Smooth muscle cell (in vitro differentiated cells): ENCODE results near the gene UBN1. TPM values are rescaled to one million over a fixed set of nuclear protein-coding genes. Genes with fewer than 3 reads are reported as not detected.

Source experiments
- DNase-seq: peaks from one replicate; lab custom pipeline; 2025; ENCODE audit not compliant: unreplicated experiment; lab: John Stamatoyannopoulos, UW
- H2AFZ ChIP-seq: fragments of 200-600 bp; sonication (generic); 2 replicates; pipeline ENCODE4 v1.6.0; 2016; ENCODE audit warnings: antibody characterized with exemption, low read depth, mild to moderate bottlenecking
- H3F3A ChIP-seq: fragments of 200-600 bp; sonication (generic); 2 replicates; pipeline ENCODE4 v1.6.0; 2017; ENCODE audit warnings: antibody characterized with exemption, low read depth
- H3K27ac ChIP-seq: fragments of 200-600 bp; sonication (generic); 2 replicates; pipeline ENCODE4 v1.5.1; 2016; ENCODE audit warnings: low read depth, mild to moderate bottlenecking
- H3K27me3 ChIP-seq: fragments of 200-600 bp; sonication (generic); 2 replicates; pipeline ENCODE4 v1.6.1; 2016; ENCODE audit warnings: low read depth, mild to moderate bottlenecking
- H3K36me3 ChIP-seq: fragments of 200-600 bp; sonication (generic); 2 replicates; pipeline ENCODE4 v1.5.1; 2016; ENCODE audit warnings: low read depth
- H3K4me1 ChIP-seq: fragments of 200-600 bp; sonication (generic); 2 replicates; pipeline ENCODE4 v1.5.1; 2016; ENCODE audit warnings: low read depth
- H3K4me2 ChIP-seq: fragments of 200-600 bp; sonication (generic); 2 replicates; pipeline ENCODE4 v1.6.0; 2016; ENCODE audit warnings: mild to moderate bottlenecking
- H3K4me3 ChIP-seq: fragments of 200-600 bp; sonication (generic); 2 replicates; pipeline ENCODE4 v1.5.1; 2016; ENCODE audit warnings: mild to moderate bottlenecking
- H3K79me2 ChIP-seq: fragments of 200-600 bp; sonication (generic); 2 replicates; pipeline ENCODE4 v1.6.0; 2016; ENCODE audit warnings: low read depth, mild to moderate bottlenecking
- H3K9ac ChIP-seq: fragments of 200-600 bp; sonication (generic); 2 replicates; pipeline ENCODE4 v1.6.0; 2016; ENCODE audit warnings: low read depth
- H3K9me3 ChIP-seq: fragments of 200-600 bp; sonication (generic); replicated peaks from 2 replicates; pipeline ENCODE4 v1.5.1; 2016; ENCODE audit warnings: low read depth
- H4K20me1 ChIP-seq: fragments of 200-600 bp; sonication (generic); 2 replicates; pipeline ENCODE4 v1.6.0; 2016; ENCODE audit warnings: low read depth
- WGBS: methylation state at CpG from one replicate; pipeline ENCODE4 v1.1.7; 2016; ENCODE audit warnings: low lambda C conversion rate; 5-methylcytosine and 5-hydroxymethylcytosine counted together
- polyA plus RNA-seq: library from polyadenylated mRNA; unstranded; fragments of >200 nt; fragmentation: Nextera tagmentation; extraction: Ambion mirVana; gene quantifications from 2 replicates; pipeline ENCODE4 v1.2.1, GENCODE V29; 2016
- total RNA-seq: library from RNA; depleted of rRNA; stranded (reverse); fragments of >200 nt; gene quantifications from 2 replicates; pipeline ENCODE4 v1.2.3, GENCODE V29; 2014
- TF ChIP-seq, protein P1 (sequence below): fragments of 200-600 bp; sonication (generic); IDR thresholded peaks from 2 replicates; pipeline ENCODE4 v1.5.1; 2017; ENCODE audit warnings: borderline replicate concordance, mild to moderate bottlenecking, antibody characterized with exemption; ENCODE audit not compliant: insufficient read depth, poor library complexity, severe bottlenecking

The UBN1 gene
- total and polyA plus RNA-seq, 2 experiments from 2014 or later = 16.2 to 29.7 TPM

DNA sequence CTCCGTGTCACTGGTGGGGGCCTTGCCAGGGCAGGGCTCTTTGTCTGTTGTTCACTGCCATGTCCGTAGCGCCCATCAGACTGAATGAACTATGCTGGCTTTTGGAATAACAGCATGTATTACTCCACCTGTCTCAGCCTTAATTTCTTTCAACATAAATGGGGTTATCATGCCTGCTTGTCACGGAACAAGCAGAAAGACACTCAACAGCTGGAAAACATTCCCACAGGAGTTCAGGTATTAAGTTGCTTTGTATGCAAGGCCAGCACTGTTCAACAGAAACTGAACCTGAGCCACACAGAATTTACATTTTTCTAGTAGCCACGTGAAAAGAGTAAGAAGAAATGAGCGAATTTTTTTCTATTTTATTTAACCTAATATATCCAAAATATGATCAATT, 76.6 kb downstream of the UBN1 start:
- no peaks in the 10 kb centered on the region for H3K4me1 ChIP-seq
- no peaks in the 10 kb centered on the region for H4K20me1 ChIP-seq
- H3K4me3 ChIP-seq = no peak overlapping the region
- no peak overlapping the region for H3K9ac ChIP-seq
- no peak overlapping the region for H3K4me2 ChIP-seq
- no peaks in the 10 kb centered on the region for H3K27me3 ChIP-seq
- no peaks in the 10 kb centered on the region for H3F3A ChIP-seq
- DNase-seq = no peak
- TF ChIP-seq, protein P1, sequence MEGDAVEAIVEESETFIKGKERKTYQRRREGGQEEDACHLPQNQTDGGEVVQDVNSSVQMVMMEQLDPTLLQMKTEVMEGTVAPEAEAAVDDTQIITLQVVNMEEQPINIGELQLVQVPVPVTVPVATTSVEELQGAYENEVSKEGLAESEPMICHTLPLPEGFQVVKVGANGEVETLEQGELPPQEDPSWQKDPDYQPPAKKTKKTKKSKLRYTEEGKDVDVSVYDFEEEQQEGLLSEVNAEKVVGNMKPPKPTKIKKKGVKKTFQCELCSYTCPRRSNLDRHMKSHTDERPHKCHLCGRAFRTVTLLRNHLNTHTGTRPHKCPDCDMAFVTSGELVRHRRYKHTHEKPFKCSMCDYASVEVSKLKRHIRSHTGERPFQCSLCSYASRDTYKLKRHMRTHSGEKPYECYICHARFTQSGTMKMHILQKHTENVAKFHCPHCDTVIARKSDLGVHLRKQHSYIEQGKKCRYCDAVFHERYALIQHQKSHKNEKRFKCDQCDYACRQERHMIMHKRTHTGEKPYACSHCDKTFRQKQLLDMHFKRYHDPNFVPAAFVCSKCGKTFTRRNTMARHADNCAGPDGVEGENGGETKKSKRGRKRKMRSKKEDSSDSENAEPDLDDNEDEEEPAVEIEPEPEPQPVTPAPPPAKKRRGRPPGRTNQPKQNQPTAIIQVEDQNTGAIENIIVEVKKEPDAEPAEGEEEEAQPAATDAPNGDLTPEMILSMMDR = no peak
- peaks cover 7% of the 10 kb centered on the region for H3K9me3 ChIP-seq
- WGBS = 91% methylated on average over 6 of the region's 6 CpGs
- H3K36me3 ChIP-seq = no peaks in the 10 kb centered on the region
- H3K27ac ChIP-seq = no peak overlapping the region
- no peaks in the 10 kb centered on the region for H3K79me2 ChIP-seq
- H2AFZ ChIP-seq = no peak overlapping the region

DNA sequence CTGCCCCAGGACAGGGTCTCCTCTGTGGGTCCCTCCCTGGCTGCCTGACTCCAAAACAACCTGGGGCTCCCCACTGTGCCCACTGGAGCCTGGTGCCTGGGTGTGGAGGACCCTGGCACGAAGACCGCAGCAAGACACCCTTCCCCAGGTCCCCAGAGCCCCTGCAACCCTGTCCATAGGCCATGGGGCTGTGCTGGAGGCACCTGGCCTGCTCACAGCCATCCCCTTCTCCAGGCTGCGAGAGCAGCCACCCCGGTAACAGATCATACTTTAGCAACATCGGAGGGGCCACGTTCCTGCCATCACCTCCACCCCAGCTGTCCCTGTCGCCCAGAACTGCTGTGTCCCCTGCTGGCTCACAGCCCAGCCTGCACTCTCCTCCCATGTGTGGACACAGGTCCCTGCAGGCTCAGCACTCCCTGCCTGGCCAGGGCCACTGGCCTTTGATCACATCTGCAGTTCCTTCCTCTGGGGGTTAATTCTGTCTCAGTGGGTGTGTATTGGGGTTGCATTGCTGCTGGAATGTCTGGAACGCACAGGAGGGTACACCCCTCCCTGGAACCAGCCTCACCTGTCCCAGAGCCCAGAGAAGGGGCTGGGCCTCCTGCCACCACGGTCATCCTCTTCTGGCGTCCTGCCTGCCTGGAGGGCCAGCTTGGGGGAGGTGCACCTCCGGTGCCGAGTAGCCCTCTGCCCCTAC, 77.5 kb downstream of the UBN1 start:
- no peak for DNase-seq
- 59% methylated on average over 12 of the region's 12 CpGs for WGBS
- H3K4me2 ChIP-seq = no peak overlapping the region

DNA sequence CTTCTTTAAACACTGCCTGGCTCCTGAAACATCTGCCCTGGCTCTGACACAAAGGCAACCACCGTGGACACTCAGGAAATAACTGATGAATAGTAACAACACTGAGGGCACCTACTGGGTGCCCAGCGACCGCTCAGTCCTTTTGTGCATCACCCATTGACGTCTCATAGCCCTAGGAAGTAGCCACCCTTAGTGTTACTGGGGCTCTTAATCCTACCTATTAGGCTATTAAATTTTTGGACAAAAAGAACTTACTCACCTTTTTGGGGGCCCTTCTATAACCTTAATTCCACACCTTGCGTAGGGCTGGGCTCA, 78.0 kb downstream of the UBN1 start:
- H4K20me1 ChIP-seq = no peaks in the 10 kb centered on the region
- no peak for DNase-seq
- peaks cover 7% of the 10 kb centered on the region for H3K9me3 ChIP-seq
- no peaks in the 10 kb centered on the region for H3F3A ChIP-seq
- H2AFZ ChIP-seq = no peak overlapping the region
- H3K27ac ChIP-seq = no peak overlapping the region
- H3K4me2 ChIP-seq = no peak overlapping the region
- no peak overlapping the region for H3K4me3 ChIP-seq
- H3K36me3 ChIP-seq = no peaks in the 10 kb centered on the region
- H3K4me1 ChIP-seq = no peaks in the 10 kb centered on the region
- H3K27me3 ChIP-seq = no peaks in the 10 kb centered on the region
- WGBS = 81% methylated on average over 5 of the region's 5 CpGs
- H3K79me2 ChIP-seq = no peaks in the 10 kb centered on the region
- TF ChIP-seq, protein P1 = no peak
- no peak overlapping the region for H3K9ac ChIP-seq

More for the DNA sequence above, 77.5 kb downstream of the UBN1 start:
- no peak overlapping the region for H3K4me3 ChIP-seq
- no peak overlapping the region for H3K27ac ChIP-seq
- no peaks in the 10 kb centered on the region for H3K79me2 ChIP-seq
- H3K27me3 ChIP-seq = no peaks in the 10 kb centered on the region
- no peak overlapping the region for H3K9ac ChIP-seq
- no peak overlapping the region for H2AFZ ChIP-seq
- H3K9me3 ChIP-seq = peaks cover 7% of the 10 kb centered on the region
- no peaks in the 10 kb centered on the region for H3K4me1 ChIP-seq
- H3K36me3 ChIP-seq = no peaks in the 10 kb centered on the region
- H3F3A ChIP-seq = no peaks in the 10 kb centered on the region
- TF ChIP-seq, protein P1 = no peak
- H4K20me1 ChIP-seq = no peaks in the 10 kb centered on the region

DNA sequence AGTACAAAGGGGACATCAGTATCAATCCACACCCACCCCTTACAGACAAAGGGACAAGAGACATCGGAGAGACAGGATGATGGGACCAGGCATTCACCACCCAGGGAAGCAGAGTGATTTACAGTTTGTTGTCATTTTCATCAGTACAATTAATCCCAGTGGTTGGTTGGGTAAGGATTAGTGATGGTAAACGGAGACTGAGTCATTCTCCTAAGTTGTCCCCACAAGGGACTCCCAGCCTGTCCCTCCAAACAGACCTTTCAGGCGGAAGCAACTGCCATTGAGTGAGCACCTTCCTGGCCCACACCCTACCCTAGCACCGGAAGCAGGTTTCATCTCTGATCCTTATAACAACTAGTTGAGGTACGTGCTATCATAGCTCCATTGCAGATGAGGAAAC, 78.5 kb downstream of the UBN1 start:
- H3K27me3 ChIP-seq = no peaks in the 10 kb centered on the region
- 75% methylated on average over 5 of the region's 5 CpGs for WGBS
- no peaks in the 10 kb centered on the region for H4K20me1 ChIP-seq
- no peaks in the 10 kb centered on the region for H3K79me2 ChIP-seq
- H3K4me3 ChIP-seq = no peak overlapping the region
- no peaks in the 10 kb centered on the region for H3F3A ChIP-seq
- no peak overlapping the region for H2AFZ ChIP-seq
- H3K9me3 ChIP-seq = peaks cover 7% of the 10 kb centered on the region
- H3K27ac ChIP-seq = no peak overlapping the region
- no peak overlapping the region for H3K9ac ChIP-seq
- no peaks in the 10 kb centered on the region for H3K36me3 ChIP-seq
- H3K4me2 ChIP-seq = no peak overlapping the region
- TF ChIP-seq, protein P1 = no peak
- DNase-seq = no peak
- H3K4me1 ChIP-seq = no peaks in the 10 kb centered on the region
